Left lung (tissue), 10 donors: ENCODE data around the gene P2RY8. TPM values are rescaled to one million over a fixed set of nuclear protein-coding genes. Genes with fewer than 3 reads are reported as not detected.
"Not testable (repeated sequence)": the region's sequence is repeated elsewhere in the genome, so short reads cannot be mapped to it uniquely, and the experiment has no call there.

ENCODE experiments used
- ATAC-seq: fragments of 200-7000 bp; cut with Tn5 transposase; one replicate; pipeline ENCODE4 v1.9.1; 2020; ENCODE audit warnings: moderate library complexity
- DNase-seq, 4 donors: peaks; one replicate each; pipeline ENCODE4 v3.0.0-alpha.2; 2013 to 2020
- H3K27ac ChIP-seq, 2 donors: fragments of 200-600 bp; sonication (generic) in 1 of 2; one replicate each; pipeline versions ENCODE4 v1.5.0 to v1.8.0; 2020 to 2021
- H3K27me3 ChIP-seq, 2 donors: fragments of 200-600 bp; sonication (generic) in 1 of 2; one replicate each; pipeline versions ENCODE4 v1.5.0 to v1.8.0; 2020 to 2021
- H3K36me3 ChIP-seq, 2 donors: fragments of 200-600 bp; sonication (generic) in 1 of 2; one replicate each; pipeline versions ENCODE4 v1.5.0 to v1.8.0; 2020 to 2021
- H3K4me1 ChIP-seq, 2 donors: fragments of 200-600 bp; one replicate each; pipeline ENCODE4 v1.8.0; 2021
- H3K4me3 ChIP-seq, 2 donors: fragments of 200-600 bp; sonication (generic) in 1 of 2; one replicate each; pipeline versions ENCODE4 v1.5.0 to v1.8.0; 2020 to 2021; ENCODE audit warnings: mild to moderate bottlenecking in 1 of 2
- H3K9me3 ChIP-seq, 2 donors: fragments of 200-600 bp; sonication (generic) in 1 of 2; one replicate each; pipeline versions ENCODE4 v1.5.0 to v1.8.0; 2020 to 2021
- intact Hi-C, 2 donors: fragments of 100-400 bp; cut with DNase I; formaldehyde crosslinking; loops; one replicate each; pipeline versions ENCODE4 v1.11.2 to v1.14.2; 2022
- polyA plus RNA-seq, 6 donors: library from polyadenylated mRNA; unstranded; fragments of 120-200 nt; gene quantifications; one replicate each; pipeline ENCODE4 v1.2.1, GENCODE V29; 2013; ENCODE audit not compliant: insufficient read length in 6 of 6
- total RNA-seq, 2 donors: library from RNA; stranded (reverse); fragmentation: NEBNext Ultra II Directional; extraction: Animal tissue kit (Norgen Biotek cat#: 25700); gene quantifications; one replicate each; pipeline ENCODE4 v1.2.1, GENCODE V29; 2021
- TF ChIP-seq, protein P1 (sequence below), 2 donors: fragments of 200-600 bp; sonication (generic) in 1 of 2; IDR thresholded peaks; one replicate each; pipeline versions ENCODE4 v1.5.0 to v1.8.0; 2021; ENCODE audit warnings: antibody characterized with exemption in 2 of 2
- donor health status: DM: no; HTN: yes; CAD: no.
- donor health status: DM: no; HTN: no; CAD: no.

Gene P2RY8
- total and polyA plus RNA-seq, 8 donors = 0.55 to 6.9 (median 0.69) TPM

DNA sequence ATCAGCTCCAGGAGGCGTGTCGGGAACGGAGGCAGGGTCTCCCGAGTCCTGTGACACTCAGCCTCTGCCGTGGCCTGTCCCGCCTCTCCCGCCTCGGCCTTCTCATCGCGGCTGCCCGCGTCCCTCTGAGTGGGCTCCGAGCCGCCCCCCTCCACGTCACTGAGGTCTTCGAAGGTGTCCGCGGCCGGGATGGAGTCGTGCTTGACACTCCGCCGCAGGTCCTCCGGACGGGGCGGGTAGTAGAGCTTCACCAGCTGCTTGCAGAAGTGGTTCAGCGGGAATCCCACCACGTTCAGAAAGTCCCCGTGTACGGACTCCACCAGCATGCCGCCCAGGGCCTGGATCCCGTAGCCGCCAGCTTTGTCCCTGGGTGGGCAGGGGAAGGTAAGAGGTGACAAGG lies 109.2 kb downstream of the P2RY8 start:
- Histone ChIP-seq H3K27me3 (no peaks in the 10 kb centered on the region), H3K27ac (no peak overlapping the region), H3K4me1 (no peaks in the 10 kb centered on the region), H3K9me3 (peaks cover 0 to 7% of the 10 kb centered on the region in 2 donors), H3K36me3 (peaks cover 0 to 36% of the 10 kb centered on the region in 2 donors), H3K4me3 (no peak overlapping the region)
- DNase-seq = peak in 1 of 4 donors; percentile 82
- TF ChIP-seq, protein P1, sequence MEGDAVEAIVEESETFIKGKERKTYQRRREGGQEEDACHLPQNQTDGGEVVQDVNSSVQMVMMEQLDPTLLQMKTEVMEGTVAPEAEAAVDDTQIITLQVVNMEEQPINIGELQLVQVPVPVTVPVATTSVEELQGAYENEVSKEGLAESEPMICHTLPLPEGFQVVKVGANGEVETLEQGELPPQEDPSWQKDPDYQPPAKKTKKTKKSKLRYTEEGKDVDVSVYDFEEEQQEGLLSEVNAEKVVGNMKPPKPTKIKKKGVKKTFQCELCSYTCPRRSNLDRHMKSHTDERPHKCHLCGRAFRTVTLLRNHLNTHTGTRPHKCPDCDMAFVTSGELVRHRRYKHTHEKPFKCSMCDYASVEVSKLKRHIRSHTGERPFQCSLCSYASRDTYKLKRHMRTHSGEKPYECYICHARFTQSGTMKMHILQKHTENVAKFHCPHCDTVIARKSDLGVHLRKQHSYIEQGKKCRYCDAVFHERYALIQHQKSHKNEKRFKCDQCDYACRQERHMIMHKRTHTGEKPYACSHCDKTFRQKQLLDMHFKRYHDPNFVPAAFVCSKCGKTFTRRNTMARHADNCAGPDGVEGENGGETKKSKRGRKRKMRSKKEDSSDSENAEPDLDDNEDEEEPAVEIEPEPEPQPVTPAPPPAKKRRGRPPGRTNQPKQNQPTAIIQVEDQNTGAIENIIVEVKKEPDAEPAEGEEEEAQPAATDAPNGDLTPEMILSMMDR (IDR thresholded peaks at IDR 0.05) = no peak
- ATAC-seq = no peak
- intact Hi-C loops = no loop called here

DNA sequence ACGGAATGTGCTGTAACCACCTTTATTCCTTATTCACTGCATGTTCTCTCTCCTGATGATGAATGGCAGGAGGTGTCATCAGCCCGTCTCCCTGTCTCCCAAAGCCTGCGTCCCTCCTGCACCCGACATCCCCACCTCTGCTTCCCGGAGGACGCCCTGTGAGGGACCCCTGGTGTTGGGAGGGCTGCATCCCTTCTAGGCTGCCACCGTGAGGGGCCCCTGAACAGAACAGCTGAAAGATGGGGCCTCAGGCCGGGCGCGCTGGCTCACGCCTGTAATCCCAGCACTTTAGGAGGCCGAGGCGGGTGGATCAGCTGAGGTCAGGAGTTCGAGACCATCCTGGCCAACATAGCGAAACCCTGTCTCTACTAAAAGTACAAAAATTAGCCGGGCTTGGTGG lies 110.7 kb downstream of the P2RY8 start:
- DNase-seq, H3K27ac ChIP-seq: not testable (repeated sequence)
- H3K36me3 ChIP-seq = peaks cover 0 to 40% of the 10 kb centered on the region in 2 donors

DNA sequence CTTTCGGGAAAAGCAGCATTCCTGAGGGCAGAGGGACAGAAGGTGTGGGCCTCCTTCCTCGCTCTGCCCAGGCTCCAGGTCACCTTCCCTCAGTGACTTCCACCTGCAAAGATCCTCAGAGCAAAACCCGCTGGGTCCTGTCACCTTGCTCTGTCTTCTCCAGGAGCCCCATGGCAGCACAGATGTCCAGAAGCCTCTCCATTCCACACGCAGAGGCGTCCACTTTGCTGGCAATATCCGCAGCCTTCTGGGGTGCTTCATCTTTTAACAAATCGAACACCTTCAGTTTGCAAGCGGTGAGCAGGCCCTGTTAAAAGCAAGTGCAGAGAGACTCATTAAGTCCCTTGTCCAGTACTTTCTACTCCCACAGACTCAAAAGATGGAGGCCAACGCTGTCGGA lies 111.6 kb downstream of the P2RY8 start:
- intact Hi-C loops = no loop called here
- Histone ChIP-seq H3K4me1 (no peaks in the 10 kb centered on the region), H3K27me3 (no peaks in the 10 kb centered on the region), H3K36me3 (peaks cover 0 to 42% of the 10 kb centered on the region in 2 donors), H3K9me3 (peaks cover 0 to 20% of the 10 kb centered on the region in 2 donors), H3K27ac (no peak overlapping the region), H3K4me3 (no peak overlapping the region)
- TF ChIP-seq, protein P1 (IDR thresholded peaks at IDR 0.05) = no peak
- no peak for ATAC-seq
- DNase-seq = no peak

More for the DNA sequence above, 110.7 kb downstream of the P2RY8 start:
- ATAC-seq, H3K4me3 ChIP-seq, H3K27me3 ChIP-seq, intact Hi-C loops, H3K4me1 ChIP-seq: not testable (repeated sequence)
- H3K9me3 ChIP-seq = peaks cover 0 to 20% of the 10 kb centered on the region in 2 donors

DNA sequence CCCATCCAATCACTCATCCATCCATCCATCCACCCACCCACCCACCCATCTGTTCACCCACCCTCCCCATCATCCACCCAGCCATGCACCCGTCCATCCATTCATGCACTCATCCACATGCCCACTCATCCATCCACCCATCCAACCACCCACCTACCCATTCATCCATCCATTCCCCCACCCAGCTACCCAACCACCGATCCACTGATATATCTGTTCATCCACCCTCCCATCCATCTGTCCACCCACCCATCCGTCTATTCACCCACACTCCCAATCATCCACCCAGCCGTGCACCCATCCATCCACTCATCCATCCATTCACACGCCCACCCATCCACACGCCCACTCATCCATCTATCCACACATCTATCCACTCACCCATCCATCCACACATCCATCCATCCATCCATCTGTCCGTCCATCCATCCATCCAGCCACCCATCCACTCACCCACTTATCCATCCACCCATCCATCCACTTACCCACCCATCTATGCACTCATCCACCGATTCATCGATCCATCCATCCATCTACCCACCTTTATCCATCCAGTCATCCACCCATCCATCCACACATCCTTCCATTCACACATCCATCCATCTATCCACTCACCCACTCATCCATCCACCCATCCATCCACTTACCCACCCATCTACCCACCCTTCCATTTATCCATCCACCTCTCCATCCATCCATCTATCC lies 112.7 kb downstream of the P2RY8 start:
- Histone ChIP-seq H3K27me3 (no peaks in the 10 kb centered on the region), H3K9me3 (peaks cover 0 to 20% of the 10 kb centered on the region in 2 donors), H3K4me1 (no peaks in the 10 kb centered on the region), H3K36me3 (peaks cover 0 to 46% of the 10 kb centered on the region in 2 donors), H3K4me3 (no peak overlapping the region), H3K27ac (no peak overlapping the region)
- TF ChIP-seq, protein P1 (IDR thresholded peaks at IDR 0.05) = no peak
- intact Hi-C loops = no loop called here
- ATAC-seq = no peak
- DNase-seq = peak in 1 of 4 donors; percentile 3

DNA sequence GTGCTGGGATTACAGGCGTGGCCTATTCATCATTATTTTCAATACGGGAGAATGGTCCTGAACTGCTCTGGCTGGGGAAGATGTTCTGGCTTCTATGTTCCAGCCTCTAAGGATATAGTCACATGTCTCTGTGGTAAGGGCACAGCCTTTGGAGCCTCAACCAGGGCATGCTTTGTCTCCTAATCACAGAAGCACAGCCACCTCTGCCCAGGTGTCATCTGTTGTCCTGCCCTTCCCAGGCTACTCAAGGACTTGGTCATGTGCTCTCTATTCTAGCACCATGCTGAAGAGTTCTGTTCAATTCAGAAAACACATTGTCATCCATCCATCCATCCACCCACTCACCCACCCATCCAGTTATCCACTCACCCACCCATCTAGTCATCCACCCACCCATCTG lies 113.8 kb downstream of the P2RY8 start:
- Histone ChIP-seq H3K4me1 (no peaks in the 10 kb centered on the region), H3K27ac (no peak overlapping the region), H3K27me3 (no peaks in the 10 kb centered on the region), H3K4me3 (no peak overlapping the region), H3K36me3 (peaks cover 0 to 56% of the 10 kb centered on the region in 2 donors), H3K9me3 (peaks cover 0 to 26% of the 10 kb centered on the region in 2 donors)
- no peak for ATAC-seq
- intact Hi-C loops = no loop called here
- TF ChIP-seq, protein P1 (IDR thresholded peaks at IDR 0.05) = no peak
- DNase-seq = no peak

DNA sequence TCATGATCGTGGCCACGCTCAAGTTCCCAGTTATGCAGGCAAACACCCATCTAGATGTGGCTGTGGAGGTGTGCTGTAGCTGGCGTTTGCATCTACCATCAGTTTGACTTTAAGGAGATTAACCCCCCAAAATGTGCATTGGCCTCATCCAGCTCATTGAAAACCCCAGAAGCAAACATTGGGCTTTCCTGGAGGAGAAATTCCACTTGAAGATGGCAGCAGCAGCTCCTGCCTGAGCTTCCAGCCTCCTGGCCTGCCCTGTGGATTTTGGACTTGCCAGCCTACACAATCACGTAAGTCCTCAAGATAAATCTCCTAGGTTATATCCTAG lies 114.9 kb downstream of the P2RY8 start:
- Histone ChIP-seq H3K27me3 (no peaks in the 10 kb centered on the region), H3K9me3 (peaks cover 0 to 28% of the 10 kb centered on the region in 2 donors), H3K4me1 (no peaks in the 10 kb centered on the region), H3K36me3 (peaks cover 0 to 51% of the 10 kb centered on the region in 2 donors), H3K27ac (no peak overlapping the region), H3K4me3 (no peak overlapping the region)
- DNase-seq = no peak
- intact Hi-C loops = no loop called here
- TF ChIP-seq, protein P1 (IDR thresholded peaks at IDR 0.05) = no peak
- no peak for ATAC-seq
